Skeletal muscle tissue (tissue), 4 donors: ENCODE data around the gene CIROP. TPM values are rescaled to one million over a fixed set of nuclear protein-coding genes. Genes with fewer than 3 reads are reported as not detected.
"Not testable (repeated sequence)": the region's sequence is repeated elsewhere in the genome, so short reads cannot be mapped to it uniquely, and the experiment has no call there.

Experiments
- H3K27ac ChIP-seq: one replicate; pipeline ENCODE4 v1.7.0; 2013; ENCODE audit warnings: mild to moderate bottlenecking, low read depth, low read length, inconsistent platforms
- H3K27me3 ChIP-seq, 3 donors: one replicate each; pipeline ENCODE4 v1.7.0; 2013; ENCODE audit warnings: low read length in 3 of 3; ENCODE audit not compliant: control insufficient read depth in 3 of 3, insufficient read depth in 3 of 3
- H3K36me3 ChIP-seq, 3 donors: one replicate each; pipeline ENCODE4 v1.7.0; 2013; ENCODE audit warnings: low read length in 3 of 3; ENCODE audit not compliant: control insufficient read depth in 3 of 3, insufficient read depth in 3 of 3
- H3K4me1 ChIP-seq, 3 donors: one replicate each; pipeline ENCODE4 v1.7.0; 2013; ENCODE audit warnings: low read length in 3 of 3, mild to moderate bottlenecking in 3 of 3; ENCODE audit not compliant: control insufficient read depth in 3 of 3, insufficient read depth in 3 of 3
- H3K4me3 ChIP-seq, 3 donors: one replicate each; pipeline ENCODE4 v1.7.0; 2013; ENCODE audit warnings: low read length in 3 of 3
- H3K9ac ChIP-seq, 3 donors: one replicate each; pipeline ENCODE4 v1.7.0; 2013; ENCODE audit warnings: low read length in 3 of 3, mild to moderate bottlenecking in 3 of 3, moderate library complexity in 2 of 3, low read depth in 1 of 3
- H3K9me3 ChIP-seq, 3 donors: one replicate each; pipeline ENCODE4 v1.7.0; 2013; ENCODE audit warnings: low read length in 3 of 3; ENCODE audit not compliant: control insufficient read depth in 3 of 3
- total RNA-seq: library from RNA; depleted of rRNA; stranded (reverse); fragments of >200 nt; gene quantifications from one replicate; pipeline ENCODE4 v1.2.3, GENCODE V29; 2014
- donor health status: Osteomylitis.

CIROP gene
- total RNA-seq, 1 donor from 2014 or later: not detected

GRCh38 chr14:23115039-23115731, 10.4 kb upstream of the CIROP start:
- Histone ChIP-seq H3K9ac (no peak overlapping the region), H3K27me3 (peaks cover 0 to 17% (median 13%) of the 10 kb centered on the region in 3 donors), H3K27ac (no peak overlapping the region), H3K4me3 (no peak overlapping the region), H3K9me3 (no peaks in the 10 kb centered on the region), H3K4me1 (peaks cover 0 to 18% (median 4%) of the 10 kb centered on the region in 3 donors), H3K36me3 (no peaks in the 10 kb centered on the region)

GRCh38 chr14:23114669-23115038, 9.9 kb upstream of the CIROP start:
- Histone ChIP-seq H3K4me1 (peaks cover 0 to 15% (median 4%) of the 10 kb centered on the region in 3 donors), H3K27ac (no peak overlapping the region), H3K9ac (no peak overlapping the region), H3K9me3 (no peaks in the 10 kb centered on the region), H3K4me3 (no peak overlapping the region), H3K36me3 (no peaks in the 10 kb centered on the region), H3K27me3 (peaks cover 0 to 17% (median 13%) of the 10 kb centered on the region in 3 donors)

- Histone ChIP-seq H3K9ac (no peak overlapping the region), H3K27ac (no peak overlapping the region), H3K27me3 (peaks cover 0 to 17% (median 13%) of the 10 kb centered on the region in 3 donors)
Observed at GRCh38 chr14:23114120-23114458, 9.3 kb upstream of the CIROP start.

GRCh38 chr14:23113431-23114119, 8.8 kb upstream of the CIROP start:
- peaks cover 0 to 10% (median 4%) of the 10 kb centered on the region in 3 donors for H3K4me1 ChIP-seq
- no peak overlapping the region for H3K9ac ChIP-seq
- H3K36me3 ChIP-seq: no peaks in the 10 kb centered on the region
- H3K27me3 ChIP-seq: peaks cover 0 to 17% (median 13%) of the 10 kb centered on the region in 3 donors
- H3K27ac ChIP-seq: no peak overlapping the region
- no peaks in the 10 kb centered on the region for H3K9me3 ChIP-seq
- no peak overlapping the region for H3K4me3 ChIP-seq

More at GRCh38 chr14:23114120-23114458, 9.3 kb upstream of the CIROP start:
- Histone ChIP-seq H3K9me3 (no peaks in the 10 kb centered on the region), H3K4me1 (peaks cover 0 to 10% (median 4%) of the 10 kb centered on the region in 3 donors), H3K36me3 (no peaks in the 10 kb centered on the region), H3K4me3 (no peak overlapping the region)

- Histone ChIP-seq H3K27me3 (peaks cover 0 to 17% (median 13%) of the 10 kb centered on the region in 3 donors), H3K9me3 (no peaks in the 10 kb centered on the region), H3K4me3 (no peak overlapping the region)
Observed at GRCh38 chr14:23112359-23113178, 7.8 kb upstream of the CIROP start.

GRCh38 chr14:23110579-23111365, 6.0 kb upstream of the CIROP start:
- peaks cover 0 to 17% (median 13%) of the 10 kb centered on the region in 3 donors for H3K27me3 ChIP-seq

More at GRCh38 chr14:23112359-23113178, 7.8 kb upstream of the CIROP start:
- no peak overlapping the region for H3K9ac ChIP-seq
- peaks cover 0 to 10% (median 4%) of the 10 kb centered on the region in 3 donors for H3K4me1 ChIP-seq
- H3K27ac ChIP-seq: no peak overlapping the region
- H3K36me3 ChIP-seq: no peaks in the 10 kb centered on the region

GRCh38 chr14:23109769-23110168, 5.0 kb upstream of the CIROP start:
- Histone ChIP-seq H3K36me3 (no peaks in the 10 kb centered on the region), H3K9ac (no peak overlapping the region), H3K27me3 (peaks cover 0 to 17% (median 13%) of the 10 kb centered on the region in 3 donors), H3K4me1 (peaks cover 0 to 3% (median 0%) of the 10 kb centered on the region in 3 donors), H3K4me3 (no peak overlapping the region), H3K27ac (no peak overlapping the region), H3K9me3 (no peaks in the 10 kb centered on the region)

More at GRCh38 chr14:23110579-23111365, 6.0 kb upstream of the CIROP start:
- Histone ChIP-seq H3K27ac (no peak overlapping the region), H3K36me3 (no peaks in the 10 kb centered on the region), H3K4me3 (no peak overlapping the region), H3K9me3 (no peaks in the 10 kb centered on the region), H3K9ac (no peak overlapping the region), H3K4me1 (peaks cover 0 to 10% (median 4%) of the 10 kb centered on the region in 3 donors)

- not testable (repeated sequence) for H3K4me3 ChIP-seq, H3K9ac ChIP-seq, H3K9me3 ChIP-seq, H3K36me3 ChIP-seq, H3K4me1 ChIP-seq, H3K27ac ChIP-seq
- H3K27me3 ChIP-seq: peaks cover 0 to 17% (median 9%) of the 10 kb centered on the region in 3 donors
Observed at GRCh38 chr14:23108169-23108568, 3.4 kb upstream of the CIROP start.

GRCh38 chr14:23107620-23108019, 2.8 kb upstream of the CIROP start:
- H3K9me3 ChIP-seq, H3K36me3 ChIP-seq, H3K9ac ChIP-seq, H3K4me1 ChIP-seq, H3K4me3 ChIP-seq, H3K27ac ChIP-seq: not testable (repeated sequence)
- H3K27me3 ChIP-seq: peaks cover 0 to 14% (median 4%) of the 10 kb centered on the region in 3 donors
